Gastrocnemius medialis (tissue), 4 donors: ENCODE measurements around the gene MAL. TPM values are rescaled to one million over a fixed set of nuclear protein-coding genes. Genes with fewer than 3 reads are reported as not detected.

Experiments used
- ATAC-seq, 2 donors: fragments of 150-250 bp; one replicate each; pipeline ENCODE4 v1.9.1; 2016
- DNase-seq, 2 donors: peaks; one replicate each; pipeline ENCODE4 v3.0.0-alpha.2; 2019
- H3K27ac ChIP-seq, 4 donors: fragments of 200-600 bp; sonication (generic); 1 replicate in 1 of 4; 2 replicates in 3 of 4; pipeline ENCODE4 v1.5.1; 2016 to 2018; ENCODE audit warnings: mild to moderate bottlenecking in 2 of 4, moderate library complexity in 1 of 4
- H3K27me3 ChIP-seq, 3 donors: fragments of 200-600 bp; sonication (generic) in 2 of 3; 1 replicate in 1 of 3; 2 replicates in 2 of 3; pipeline versions ENCODE4 v1.5.1 to v1.6.0; 2016 to 2019; ENCODE audit warnings: mild to moderate bottlenecking in 1 of 3, moderate library complexity in 1 of 3
- H3K36me3 ChIP-seq, 2 donors: fragments of 200-600 bp; sonication (generic) in 1 of 2; one replicate each; pipeline ENCODE4 v1.5.1; 2017 to 2018
- H3K4me1 ChIP-seq, 2 donors: fragments of 200-600 bp; sonication (generic) in 1 of 2; one replicate each; pipeline ENCODE4 v1.5.1; 2016 to 2017; ENCODE audit warnings: mild to moderate bottlenecking in 2 of 2
- H3K4me3 ChIP-seq, 4 donors: fragments of 200-600 bp; sonication (generic) in 3 of 4; 1 replicate in 1 of 4; 2 replicates in 3 of 4; pipeline ENCODE4 v1.5.1; 2016 to 2019; ENCODE audit warnings: mild to moderate bottlenecking in 2 of 4
- H3K9me3 ChIP-seq, 3 donors: fragments of 200-600 bp; sonication (generic) in 2 of 3; 1 replicate in 1 of 3; 2 replicates in 2 of 3; pipeline ENCODE4 v1.5.1; 2016 to 2019
- CTCF ChIP-seq, 5 experiments: fragments of 450-650 bp in 3 of 5; fragments of 200-600 bp in 2 of 5; sonication (generic) in 2 of 5; IDR thresholded peaks in 4 of 5; conservative IDR thresholded peaks in 1 of 5; 1 replicate in 4 of 5; 2 replicates in 1 of 5; pipeline ENCODE4 v1.5.1; 2016 to 2019; ENCODE audit warnings: antibody characterized with exemption in 5 of 5, mild to moderate bottlenecking in 3 of 5, moderate library complexity in 3 of 5
- POLR2A ChIP-seq, 2 donors: fragments of 450-650 bp; IDR thresholded peaks; one replicate each; pipeline ENCODE4 v1.6.1; 2017; ENCODE audit warnings: antibody characterized with exemption in 2 of 2, mild to moderate bottlenecking in 2 of 2, moderate library complexity in 2 of 2
- in situ Hi-C, 4 donors: fragments of 200-750 bp; cut with MboI; loops; one replicate each; pipeline versions ENCODE4 v1.15.0 to v1.8.0; 2017; ENCODE audit warnings: low sequenced_read_pairs in 4 of 4
- intact Hi-C: fragments of 100-400 bp; cut with DNase I; formaldehyde crosslinking; loops from one replicate; pipeline ENCODE4 v1.15.1; 2023; ENCODE audit warnings: low total_unique reads
- total RNA-seq, 4 donors: library from RNA; depleted of rRNA; stranded (reverse); fragments of >200 nt; gene quantifications; one replicate each; pipeline versions ENCODE4 v1.1.0 to v1.2.3, GENCODE V29; 2016

Gene MAL
- total RNA-seq, 4 donors from 2014 or later: 0.64 to 2.4 (median 0.87) TPM; not detected in 1

GRCh38 chr2:95068256-95068655 is 42.7 kb downstream of the MAL start:
- Histone ChIP-seq H3K27me3 (peaks cover 0 to 12% (median 3%) of the 10 kb centered on the region in 3 donors), H3K36me3 (no peaks in the 10 kb centered on the region), H3K9me3 (no peaks in the 10 kb centered on the region), H3K27ac (no peak overlapping the region), H3K4me3 (no peak overlapping the region), H3K4me1 (no peaks in the 10 kb centered on the region)
- DNase-seq: no peak
- intact Hi-C loops: no loop called here
- TF ChIP-seq POLR2A (IDR thresholded peaks at IDR 0.05) (no peak), CTCF (IDR thresholded peaks at IDR 0.05 in 4 of 5, conservative IDR thresholded peaks at IDR 0.05 in 1 of 5) (no peak)
- in situ Hi-C loops: no loop called here
- no peak for ATAC-seq

- ATAC-seq (no peak), DNase-seq (no peak)
- Histone ChIP-seq H3K4me3 (no peak overlapping the region), H3K4me1 (no peaks in the 10 kb centered on the region), H3K36me3 (no peaks in the 10 kb centered on the region), H3K27me3 (peaks cover 0 to 22% (median 0%) of the 10 kb centered on the region in 3 donors), H3K9me3 (no peaks in the 10 kb centered on the region), H3K27ac (no peak overlapping the region)
- TF ChIP-seq POLR2A (IDR thresholded peaks at IDR 0.05) (no peak), CTCF (IDR thresholded peaks at IDR 0.05 in 4 of 5, conservative IDR thresholded peaks at IDR 0.05 in 1 of 5) (no peak)
- in situ Hi-C loops (no loop called here), intact Hi-C loops (no loop called here)
Measured at GRCh38 chr2:95069465-95069864, 44.0 kb downstream of the MAL start.

GRCh38 chr2:95071856-95072255 is 46.3 kb downstream of the MAL start:
- H3K4me3 ChIP-seq: no peak overlapping the region
- DNase-seq (no peak), ATAC-seq (no peak)
- no peaks in the 10 kb centered on the region for H3K36me3 ChIP-seq
- no peak overlapping the region for H3K27ac ChIP-seq
- H3K4me1 ChIP-seq: no peaks in the 10 kb centered on the region
- no peak for TF ChIP-seq POLR2A (IDR thresholded peaks at IDR 0.05)
- TF ChIP-seq CTCF (IDR thresholded peaks at IDR 0.05 in 4 of 5, conservative IDR thresholded peaks at IDR 0.05 in 1 of 5): no peak
- H3K9me3 ChIP-seq: no peaks in the 10 kb centered on the region
- intact Hi-C loops: loop anchor here (10.0 kb wide), 1 partner anchor 47 kb away; the partner anchor contains the start of gene MAL
- in situ Hi-C loops: no loop called here
- H3K27me3 ChIP-seq: peaks cover 6 to 26% (median 9%) of the 10 kb centered on the region in 3 donors

- TF ChIP-seq POLR2A (IDR thresholded peaks at IDR 0.05) (no peak), CTCF (IDR thresholded peaks at IDR 0.05 in 4 of 5, conservative IDR thresholded peaks at IDR 0.05 in 1 of 5) (no peak)
- Histone ChIP-seq H3K36me3 (no peaks in the 10 kb centered on the region), H3K27ac (no peak overlapping the region), H3K4me1 (no peaks in the 10 kb centered on the region), H3K9me3 (no peaks in the 10 kb centered on the region), H3K27me3 (peaks cover 11 to 26% (median 11%) of the 10 kb centered on the region in 3 donors), H3K4me3 (no peak overlapping the region)
- intact Hi-C loops: loop anchor here (10.0 kb wide), 1 partner anchor 48 kb away; the partner anchor contains the start of gene MAL
- in situ Hi-C loops: no loop called here
- DNase-seq (no peak), ATAC-seq (no peak)
Measured at GRCh38 chr2:95072424-95072823, 46.9 kb downstream of the MAL start.
